DOHH2 (cell line): ENCODE measurements around the gene ARHGEF7.

Experiments used
- H3F3A ChIP-seq: fragments of 200-600 bp; sonication (generic), shearing (Covaris generic); 2 replicates; pipeline ENCODE4 v1.6.0; 2016; ENCODE audit warnings: antibody characterized with exemption, mild to moderate bottlenecking; ENCODE audit not compliant: control insufficient read depth, insufficient read depth
- H3K27ac ChIP-seq: fragments of 200-600 bp; sonication (generic); 2 replicates; pipeline ENCODE4 v1.5.1; 2014; ENCODE audit warnings: low read depth, mild to moderate bottlenecking, low read length, moderate library complexity
- H3K27me3 ChIP-seq: fragments of 200-600 bp; sonication (generic); 2 replicates; pipeline ENCODE4 v1.6.1; 2014; ENCODE audit warnings: mild to moderate bottlenecking, low read length, mixed read lengths; ENCODE audit not compliant: control insufficient read depth
- H3K36me3 ChIP-seq: fragments of 200-600 bp; sonication (generic); 2 replicates; pipeline ENCODE4 v1.6.1; 2014; ENCODE audit warnings: mild to moderate bottlenecking, low read length, moderate library complexity, mixed read lengths; ENCODE audit not compliant: control insufficient read depth
- H3K4me1 ChIP-seq: fragments of 200-600 bp; sonication (generic); 2 replicates; pipeline ENCODE4 v1.6.1; 2014; ENCODE audit warnings: mild to moderate bottlenecking, low read length, mixed read lengths; ENCODE audit not compliant: control insufficient read depth
- H3K4me2 ChIP-seq: fragments of 200-600 bp; sonication (generic); 2 replicates; pipeline ENCODE4 v1.6.0; 2014; ENCODE audit warnings: mild to moderate bottlenecking, low read length, moderate library complexity
- H3K4me3 ChIP-seq: fragments of 200-600 bp; sonication (generic); 2 replicates; pipeline ENCODE4 v1.5.1; 2014; ENCODE audit warnings: mild to moderate bottlenecking, low read length, mixed read lengths
- H3K79me2 ChIP-seq: fragments of 200-600 bp; sonication (generic); 2 replicates; pipeline ENCODE4 v1.6.1; 2014; ENCODE audit warnings: mild to moderate bottlenecking, low read length, mixed read lengths; ENCODE audit not compliant: control insufficient read depth
- H3K9me2 ChIP-seq: fragments of 200-600 bp; sonication (generic); replicated peaks from 2 replicates; pipeline ENCODE4 v1.6.1; 2014; ENCODE audit warnings: mild to moderate bottlenecking, low read length, mixed read lengths; ENCODE audit not compliant: control insufficient read depth
- H3K9me3 ChIP-seq: fragments of 200-600 bp; sonication (generic); 2 replicates; pipeline ENCODE4 v1.6.1; 2014; ENCODE audit warnings: antibody characterized with exemption, low read length, mixed read lengths; ENCODE audit not compliant: control insufficient read depth, insufficient read depth
- H4K20me1 ChIP-seq: fragments of 200-600 bp; sonication (generic); 2 replicates; pipeline ENCODE4 v1.6.0; 2014; ENCODE audit warnings: low read depth, mild to moderate bottlenecking, antibody characterized with exemption, low read length, moderate library complexity; ENCODE audit not compliant: control insufficient read depth, insufficient read depth
- EZH2phosphoT487 ChIP-seq: fragments of 200-600 bp; sonication (generic); IDR thresholded peaks from 2 replicates; pipeline ENCODE4 v1.6.1; 2017; ENCODE audit warnings: borderline replicate concordance, mild to moderate bottlenecking, antibody characterized with exemption, low read length, moderate library complexity, mixed read lengths
- TF ChIP-seq, protein P1 (sequence below): fragments of 200-600 bp; sonication (generic); IDR thresholded peaks from one replicate; pipeline ENCODE4 v1.5.1; 2014; ENCODE audit warnings: antibody characterized with exemption, mild to moderate bottlenecking, low read depth, low read length; ENCODE audit not compliant: poor library complexity, severe bottlenecking

The ARHGEF7 gene

DNA sequence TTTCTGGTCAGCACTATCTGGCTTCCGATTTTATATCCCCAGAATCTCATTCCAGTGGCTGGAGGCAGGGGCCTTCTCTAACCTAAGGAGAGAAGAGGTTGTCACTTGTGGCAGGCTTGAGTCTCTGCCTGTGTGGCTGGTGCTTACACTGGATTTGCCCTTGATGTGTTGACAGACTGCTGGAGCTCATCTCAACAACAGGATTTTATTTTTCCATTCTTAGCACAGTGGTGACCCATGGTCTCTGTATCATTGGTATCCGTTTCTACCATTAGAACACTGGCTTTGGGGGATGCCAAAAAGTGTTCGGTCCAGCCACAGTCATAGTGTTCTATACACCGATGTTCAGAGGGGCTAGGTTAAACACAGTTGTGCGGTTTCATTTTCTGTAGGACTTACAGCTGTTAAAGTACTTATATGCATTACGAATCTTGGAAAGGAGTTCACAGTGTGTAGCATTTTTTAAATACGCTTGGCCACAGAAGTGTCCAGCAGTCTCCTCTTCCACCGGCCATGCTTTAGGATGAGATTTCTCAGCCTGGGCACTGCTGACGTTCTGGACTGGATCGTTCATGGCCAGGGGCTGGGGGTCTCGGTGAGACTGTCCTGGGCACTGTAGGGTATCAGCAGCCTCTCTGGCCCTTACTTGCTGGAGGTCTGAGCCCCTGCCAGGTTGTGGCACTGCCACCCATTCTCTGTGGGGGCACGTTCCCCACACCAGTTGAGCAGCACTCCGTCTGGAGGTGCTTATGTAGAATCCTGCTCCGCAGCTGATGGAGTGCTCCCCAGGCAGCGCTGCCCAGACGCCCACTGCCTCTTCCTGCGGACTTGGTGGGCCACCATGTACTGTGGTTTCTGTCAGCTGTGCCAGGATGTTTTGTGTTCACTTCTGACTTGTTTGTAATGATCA lies 163.9 kb downstream of the ARHGEF7 start:
- no peaks in the 10 kb centered on the region; the same call in 1 of the 2 replicates for H4K20me1 ChIP-seq
- no peaks in the 10 kb centered on the region for H3K4me1 ChIP-seq
- TF ChIP-seq EZH2phosphoT487, result no peak
- TF ChIP-seq, protein P1, sequence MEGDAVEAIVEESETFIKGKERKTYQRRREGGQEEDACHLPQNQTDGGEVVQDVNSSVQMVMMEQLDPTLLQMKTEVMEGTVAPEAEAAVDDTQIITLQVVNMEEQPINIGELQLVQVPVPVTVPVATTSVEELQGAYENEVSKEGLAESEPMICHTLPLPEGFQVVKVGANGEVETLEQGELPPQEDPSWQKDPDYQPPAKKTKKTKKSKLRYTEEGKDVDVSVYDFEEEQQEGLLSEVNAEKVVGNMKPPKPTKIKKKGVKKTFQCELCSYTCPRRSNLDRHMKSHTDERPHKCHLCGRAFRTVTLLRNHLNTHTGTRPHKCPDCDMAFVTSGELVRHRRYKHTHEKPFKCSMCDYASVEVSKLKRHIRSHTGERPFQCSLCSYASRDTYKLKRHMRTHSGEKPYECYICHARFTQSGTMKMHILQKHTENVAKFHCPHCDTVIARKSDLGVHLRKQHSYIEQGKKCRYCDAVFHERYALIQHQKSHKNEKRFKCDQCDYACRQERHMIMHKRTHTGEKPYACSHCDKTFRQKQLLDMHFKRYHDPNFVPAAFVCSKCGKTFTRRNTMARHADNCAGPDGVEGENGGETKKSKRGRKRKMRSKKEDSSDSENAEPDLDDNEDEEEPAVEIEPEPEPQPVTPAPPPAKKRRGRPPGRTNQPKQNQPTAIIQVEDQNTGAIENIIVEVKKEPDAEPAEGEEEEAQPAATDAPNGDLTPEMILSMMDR, result no peak
- no peaks in the 10 kb centered on the region for H3K9me3 ChIP-seq
- H3K9me2 ChIP-seq, result no peaks in the 10 kb centered on the region
- H3K79me2 ChIP-seq, result peaks cover 3% of the 10 kb centered on the region
- H3K4me2 ChIP-seq, result no peak overlapping the region
- peaks cover 99% of the 10 kb centered on the region for H3K36me3 ChIP-seq
- 0 out of 2 replicates have a peak, but pooled peaks cover 2% of the 10 kb centered on the region for H3F3A ChIP-seq
- H3K27ac ChIP-seq, result no peak overlapping the region
- H3K27me3 ChIP-seq, result no peaks in the 10 kb centered on the region
- no peak overlapping the region for H3K4me3 ChIP-seq

DNA sequence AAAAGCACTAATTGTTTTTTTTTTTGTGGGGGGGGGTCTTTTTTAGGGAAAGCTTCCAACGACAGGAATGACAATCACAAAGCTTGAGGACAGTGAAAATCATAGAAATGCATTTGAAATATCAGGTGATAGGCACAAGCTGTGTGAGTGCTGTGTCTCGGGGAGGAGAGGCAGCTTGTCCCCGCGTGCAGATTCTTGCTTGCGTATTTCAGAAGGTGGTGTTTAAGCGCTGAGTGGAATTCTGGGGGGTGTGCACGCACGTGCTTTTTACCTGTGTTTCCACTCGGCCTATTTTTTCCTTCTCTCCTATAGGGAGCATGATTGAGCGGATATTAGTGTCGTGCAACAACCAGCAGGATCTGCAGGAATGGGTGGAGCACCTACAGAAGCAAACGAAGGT lies 165.1 kb downstream of the ARHGEF7 start:
- Histone ChIP-seq H3K4me1 (no peaks in the 10 kb centered on the region), H3K27me3 (no peaks in the 10 kb centered on the region), H3K4me3 (no peak overlapping the region), H4K20me1 (no peaks in the 10 kb centered on the region; the same call in 1 of the 2 replicates), H3K27ac (no peak overlapping the region), H3K79me2 (peaks cover 3% of the 10 kb centered on the region), H3F3A (0 out of 2 replicates have a peak, but pooled peaks cover 2% of the 10 kb centered on the region), H3K9me3 (no peaks in the 10 kb centered on the region), H3K9me2 (no peaks in the 10 kb centered on the region), H3K4me2 (no peak overlapping the region), H3K36me3 (peaks cover 99% of the 10 kb centered on the region)
- no peak for TF ChIP-seq EZH2phosphoT487
- TF ChIP-seq, protein P1, result no peak

DNA sequence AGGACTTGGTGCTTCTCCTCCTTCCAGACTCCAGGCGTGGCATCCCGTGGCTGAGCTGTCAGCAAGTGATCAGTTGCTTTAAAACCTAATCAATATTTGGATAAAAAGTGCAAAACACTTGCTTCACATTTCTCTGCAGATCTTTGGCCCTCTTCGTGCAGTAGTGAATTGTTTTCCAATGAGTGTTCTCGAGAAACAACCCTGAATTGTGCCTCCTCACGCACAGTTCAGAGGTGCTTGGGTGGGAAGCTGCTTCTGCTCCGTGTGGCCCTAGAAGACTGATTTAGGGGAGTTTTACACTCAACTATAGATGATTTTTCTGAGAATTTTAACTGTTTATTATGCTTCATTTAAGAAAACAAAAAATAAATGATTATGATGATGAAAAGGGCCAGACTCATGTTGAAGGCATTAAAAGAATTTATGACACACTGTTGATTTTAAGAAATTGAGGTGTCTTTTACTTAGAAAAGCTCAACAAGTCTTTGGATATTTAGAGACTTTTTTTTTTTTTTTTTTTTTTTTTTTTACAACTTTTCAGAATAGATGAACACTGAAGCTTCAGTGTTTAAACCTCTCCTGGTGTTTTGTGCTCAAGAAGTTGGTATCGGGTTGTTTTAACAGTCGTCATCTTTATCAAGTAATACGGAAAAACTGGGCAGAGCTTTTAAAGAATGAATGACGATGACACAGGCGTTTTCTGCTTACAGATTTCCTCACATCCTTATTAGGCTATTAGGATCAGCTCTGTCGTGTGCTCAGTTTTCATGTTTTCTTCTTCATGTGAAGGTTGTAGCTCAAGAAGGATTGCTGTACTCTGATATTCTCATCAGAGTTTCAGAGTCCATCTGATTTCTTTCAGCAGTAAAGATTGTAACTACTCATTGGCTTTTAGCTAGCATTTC lies 165.8 kb downstream of the ARHGEF7 start:
- H3K4me1 ChIP-seq, result no peaks in the 10 kb centered on the region
- H3K4me2 ChIP-seq, result no peak overlapping the region
- no peaks in the 10 kb centered on the region for H3K9me3 ChIP-seq
- no peaks in the 10 kb centered on the region for H3K27me3 ChIP-seq
- H3K4me3 ChIP-seq, result no peak overlapping the region
- H3K36me3 ChIP-seq, result peaks cover 99% of the 10 kb centered on the region
- no peaks in the 10 kb centered on the region for H4K20me1 ChIP-seq
- peaks cover 3% of the 10 kb centered on the region for H3K79me2 ChIP-seq
- H3F3A ChIP-seq, result 0 out of 2 replicates have a peak, but pooled peaks cover 2% of the 10 kb centered on the region
- H3K27ac ChIP-seq, result no peak overlapping the region
- no peak for TF ChIP-seq EZH2phosphoT487
- TF ChIP-seq, protein P1, result no peak
- H3K9me2 ChIP-seq, result no peaks in the 10 kb centered on the region
